Measurements from ENCODE around the gene CAMK2G. TPM values are rescaled to one million over a fixed set of nuclear protein-coding genes. Genes with fewer than 3 reads are reported as not detected.

CAMK2G gene
- total RNA-seq, 1 donor from 2014 or later: 27.9 TPM

DNA sequence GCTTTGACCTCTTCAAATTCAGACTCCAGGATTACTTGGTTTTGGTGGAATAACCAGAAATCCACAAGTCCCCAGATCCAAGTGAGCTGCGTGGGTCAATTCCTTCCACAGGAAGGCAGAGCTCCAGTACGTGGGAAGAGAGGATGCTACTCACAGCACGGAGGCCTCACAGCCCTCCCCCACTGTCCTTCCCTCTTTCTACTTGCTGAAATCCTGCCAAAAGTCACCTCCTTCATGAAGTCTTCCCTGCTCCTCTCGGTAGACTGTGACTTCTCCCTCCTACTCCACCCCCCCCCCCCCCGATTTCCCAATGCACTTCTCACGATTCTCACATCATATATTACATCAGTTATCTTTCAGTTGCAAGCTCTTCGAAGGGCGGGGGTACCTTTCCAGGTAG is 12.3 kb downstream of the CAMK2G start:
- no peak for DNase-seq

DNA sequence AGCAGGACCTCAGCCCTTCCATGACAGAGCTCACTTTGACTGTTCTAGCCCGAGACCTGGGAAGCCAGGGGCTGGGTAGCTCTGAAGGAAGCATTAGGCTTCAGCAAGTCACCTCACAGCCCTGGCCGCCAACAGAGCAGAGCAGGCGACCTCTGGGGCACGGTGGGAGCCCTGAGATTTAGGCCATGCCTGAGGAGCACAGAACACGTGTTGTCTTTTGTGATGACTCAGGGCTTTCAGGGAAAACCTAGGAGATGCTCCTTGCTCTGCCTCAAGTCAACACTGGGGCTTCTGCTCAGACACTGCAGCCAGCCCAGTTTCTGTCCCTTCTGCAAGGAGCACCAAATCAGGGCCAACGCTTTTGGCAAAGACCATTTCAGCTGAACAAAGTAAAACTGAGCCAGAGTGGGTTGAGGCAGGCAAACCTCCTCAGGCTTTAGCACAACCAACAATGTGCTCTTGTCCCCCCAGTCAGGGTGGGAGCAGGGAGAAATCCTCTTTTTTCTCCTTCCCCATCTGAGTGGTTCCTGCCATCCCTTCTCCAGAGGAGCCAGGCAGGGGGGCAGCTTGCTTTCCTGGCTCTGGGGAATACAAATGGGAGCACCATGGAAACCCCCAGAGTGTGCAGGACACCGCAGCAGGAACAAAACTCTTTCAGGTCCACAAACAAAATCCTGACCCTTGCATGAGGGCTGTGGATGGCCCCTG is 14.4 kb downstream of the CAMK2G start:
- DNase-seq: no peak

- DNase-seq: no peak
Observed at GRCh38 chr10:73859428-73859783, 14.9 kb downstream of the CAMK2G start.

GRCh38 chr10:73858750-73859427 is 15.5 kb downstream of the CAMK2G start:
- DNase-seq: no peak

DNA sequence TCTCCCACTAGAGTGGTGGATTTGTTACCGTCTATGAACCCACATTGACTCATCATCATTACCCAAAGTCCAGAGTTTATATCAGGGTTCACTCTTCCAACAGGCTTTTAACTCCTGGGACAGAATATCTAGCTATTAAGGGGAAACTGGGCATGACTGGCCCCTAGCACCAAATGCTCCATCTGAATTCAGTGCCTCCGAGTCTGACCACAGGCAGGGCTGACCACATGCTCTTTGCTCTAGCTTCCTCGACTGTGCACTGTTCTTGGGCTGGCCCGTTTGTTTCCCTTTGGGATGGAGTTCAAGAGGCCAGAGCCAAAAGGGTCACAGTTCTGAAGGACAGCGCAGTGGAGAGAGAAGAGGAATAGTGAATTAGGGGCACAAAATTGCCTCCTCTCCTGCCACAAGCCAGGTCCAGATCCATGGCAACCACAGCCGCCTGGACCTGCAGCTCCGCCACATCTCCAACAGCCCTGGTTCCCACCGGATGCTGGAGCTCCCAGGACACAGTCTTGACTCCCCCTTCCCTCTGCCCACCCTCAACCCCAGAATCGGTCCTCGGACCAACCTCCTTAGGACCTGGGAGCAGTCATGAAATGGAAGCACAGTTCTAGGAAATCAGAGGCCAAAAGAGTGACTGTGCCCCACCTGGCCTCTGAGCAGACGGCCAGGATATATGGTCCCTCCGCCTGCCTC is 16.2 kb downstream of the CAMK2G start:
- DNase-seq: no peak

DNA sequence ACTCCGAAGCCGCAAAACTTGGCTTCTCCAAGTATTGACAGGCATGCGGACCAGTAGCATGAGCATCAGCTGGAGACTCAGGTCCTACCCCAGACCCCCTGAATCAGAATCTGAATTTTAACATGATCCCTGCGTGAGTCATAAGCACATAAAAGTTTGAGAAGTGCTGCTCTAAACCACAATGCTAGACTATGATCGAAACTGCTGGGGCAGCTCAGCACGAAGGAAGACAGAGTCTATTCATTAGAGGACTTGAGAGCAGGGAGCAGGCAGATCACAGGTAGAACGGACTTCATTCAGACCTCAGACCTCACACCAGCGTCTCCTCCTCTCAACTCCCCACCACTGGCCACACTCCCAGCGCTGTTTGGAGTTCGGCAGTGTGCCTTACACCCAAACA is 16.9 kb downstream of the CAMK2G start:
- no peak for DNase-seq

- DNase-seq: no peak
Observed at GRCh38 chr10:73856261-73856660, 18.1 kb downstream of the CAMK2G start.

DNA sequence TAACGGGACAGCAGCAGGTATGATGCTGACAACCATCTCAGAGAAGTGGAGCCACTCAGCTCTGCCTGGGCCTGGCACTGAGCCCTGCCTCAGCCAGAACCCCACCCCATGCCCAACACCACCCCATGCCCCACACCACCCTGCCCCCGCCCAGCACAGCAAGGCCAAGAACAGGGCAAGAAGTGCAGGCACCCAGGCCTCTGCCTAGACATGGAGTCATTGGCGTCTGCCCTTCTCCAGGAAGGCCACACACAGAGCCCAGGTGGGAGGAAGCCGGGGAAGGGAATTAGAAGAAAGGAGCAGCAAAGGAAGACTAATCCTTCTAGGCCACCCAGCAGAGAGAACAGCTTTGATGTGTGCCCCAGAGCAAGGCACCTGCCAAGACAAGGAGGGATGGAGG is 18.9 kb downstream of the CAMK2G start:
- no peak for DNase-seq

GRCh38 chr10:73854310-73854709 is 20.0 kb downstream of the CAMK2G start:
- no peak for DNase-seq

DNA sequence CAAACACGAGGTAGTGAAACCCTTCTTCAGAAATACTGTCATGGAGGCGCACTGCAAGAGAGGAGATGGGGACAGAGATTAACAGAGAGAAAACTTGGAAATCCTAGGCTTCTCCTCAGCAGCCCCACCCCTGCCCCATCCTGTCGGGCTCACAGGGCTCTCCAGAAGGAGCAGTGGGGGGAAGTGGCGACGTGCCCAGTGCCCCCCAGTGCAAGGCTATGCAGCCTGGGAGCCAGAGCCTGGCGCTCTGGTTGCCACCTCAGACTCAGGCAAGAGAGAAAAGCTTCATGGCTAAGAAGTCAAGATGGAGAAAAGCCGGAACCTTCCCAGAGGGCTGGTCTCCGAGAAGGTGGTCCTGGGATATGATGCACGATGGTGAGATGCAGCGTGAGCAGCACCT is 21.2 kb downstream of the CAMK2G start:
- no peak for DNase-seq

DNA sequence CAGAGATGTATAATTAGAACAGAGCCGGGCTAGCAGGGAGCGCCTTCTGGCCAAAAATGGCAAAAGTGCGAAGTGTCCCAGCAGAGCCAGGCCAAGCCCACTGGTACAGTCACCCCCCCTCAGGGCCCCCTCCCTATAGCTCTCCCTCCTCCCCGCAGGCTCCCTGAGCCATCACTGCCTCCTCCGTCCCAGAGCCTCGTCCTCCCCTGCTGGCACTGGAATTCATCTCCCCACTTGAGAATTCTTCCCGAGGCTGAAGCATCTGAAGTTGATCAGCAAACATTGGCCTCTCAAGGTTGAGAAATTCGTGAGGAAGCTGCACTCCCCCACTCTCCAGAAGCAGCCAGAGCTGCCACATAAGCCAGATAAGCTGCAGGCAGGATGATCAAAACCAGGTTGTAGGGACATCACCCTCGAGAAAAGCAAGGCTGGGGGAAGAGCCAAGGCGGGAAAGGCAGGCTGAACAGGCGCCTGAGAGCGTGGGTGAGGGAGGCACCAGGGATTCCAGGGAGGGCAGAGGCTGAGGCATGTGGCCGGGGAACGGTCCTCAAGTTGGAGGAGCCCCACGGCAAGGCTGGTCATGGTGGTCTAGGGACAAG is 23.4 kb downstream of the CAMK2G start:
- DNase-seq: no peak

DNA sequence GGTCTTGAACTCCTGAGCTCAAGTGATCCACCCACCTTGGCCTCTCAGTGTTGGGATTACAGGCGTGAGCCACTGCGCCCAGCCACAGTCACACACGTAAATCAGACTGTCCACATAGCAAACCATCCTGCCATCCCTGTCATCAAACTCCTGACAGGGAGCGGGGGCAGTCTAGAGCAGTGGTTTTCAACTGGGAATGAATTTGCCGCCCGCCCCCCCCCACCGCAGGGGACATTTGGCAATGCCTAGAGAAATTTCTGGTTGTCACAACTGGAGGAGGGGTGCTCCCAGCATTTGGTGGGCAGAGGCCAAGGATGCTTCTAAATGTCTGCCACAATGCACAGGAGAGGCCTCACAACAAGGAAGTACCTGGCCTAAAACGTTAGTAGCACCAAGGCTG is 24.1 kb downstream of the CAMK2G start:
- DNase-seq: no peak

GRCh38 chr10:73848821-73849489 is 25.4 kb downstream of the CAMK2G start:
- peak; percentile 91 for DNase-seq

DNA sequence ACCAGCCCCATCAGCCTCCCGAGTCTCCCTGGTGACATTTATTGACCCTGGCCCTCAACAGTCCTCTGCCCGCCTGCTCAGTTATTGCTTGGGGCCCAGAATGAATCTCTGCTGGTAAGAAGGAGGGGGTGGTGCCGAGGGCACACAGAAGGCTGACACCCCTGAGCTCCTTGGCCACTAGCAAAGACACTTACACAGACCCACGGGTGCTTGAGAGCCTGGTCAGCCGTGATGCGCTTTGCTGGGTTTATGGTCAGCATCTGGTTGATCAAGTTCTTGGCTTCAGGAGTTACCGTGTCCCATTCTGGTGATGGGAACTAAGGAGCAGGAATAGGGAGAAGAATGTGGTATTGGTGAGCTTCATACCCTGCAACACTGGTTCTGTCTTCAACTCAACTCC is 27.3 kb downstream of the CAMK2G start:
- DNase-seq: no peak

GRCh38 chr10:73843261-73843660 is 31.1 kb downstream of the CAMK2G start:
- DNase-seq: peak; percentile 70

- DNase-seq: no peak
Observed at GRCh38 chr10:73842349-73842748, 32.0 kb downstream of the CAMK2G start.

GRCh38 chr10:73841526-73842285 is 32.6 kb downstream of the CAMK2G start:
- DNase-seq: no peak

DNA sequence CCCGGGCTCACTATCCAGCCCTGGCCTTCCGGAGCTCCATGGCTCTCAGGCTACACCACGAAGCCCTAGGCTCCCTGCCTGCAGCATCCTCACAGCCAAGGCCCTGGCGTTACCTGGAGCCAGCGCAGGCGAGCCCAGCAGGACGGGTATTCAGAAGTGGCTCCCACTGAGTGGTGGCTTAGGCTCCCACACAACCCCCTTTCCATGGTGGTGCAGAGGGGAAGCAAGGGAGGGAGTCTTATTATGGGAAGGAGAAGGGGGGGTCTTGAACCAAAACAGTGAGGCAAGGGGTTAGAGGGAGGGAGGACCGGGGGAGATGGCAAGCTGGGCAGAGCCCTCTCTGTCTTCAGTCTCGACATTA is 33.3 kb downstream of the CAMK2G start:
- no peak for DNase-seq

- peak; percentile 27 for DNase-seq
Observed at GRCh38 chr10:73840403-73841060, 33.8 kb downstream of the CAMK2G start.

GRCh38 chr10:73840056-73840402 is 34.3 kb downstream of the CAMK2G start:
- no peak for DNase-seq

- no peak for DNase-seq
Observed at GRCh38 chr10:73839276-73839966, 34.9 kb downstream of the CAMK2G start.

Data from dermis blood vessel endothelial cell (primary cell).